Brain microvascular endothelial cell (primary cell): ENCODE data around the gene TRPV2.

Source experiments
- DNase-seq: peaks from one replicate; pipeline ENCODE4 v3.0.0-alpha.2; 2020
- H3K27ac ChIP-seq: fragments of 250-450 bp; sonication (Bioruptor Pico); 2 replicates; pipeline ENCODE4 v1.5.1; 2020; ENCODE audit warnings: mild to moderate bottlenecking, moderate library complexity
- H3K27me3 ChIP-seq: fragments of 250-450 bp; sonication (Bioruptor Pico); replicated peaks from 2 replicates; pipeline ENCODE4 v1.5.1; 2020; ENCODE audit warnings: mild to moderate bottlenecking
- H3K36me3 ChIP-seq: fragments of 250-450 bp; sonication (Bioruptor Pico); replicated peaks from 2 replicates; pipeline ENCODE4 v1.5.1; 2020; ENCODE audit warnings: mild to moderate bottlenecking
- H3K4me3 ChIP-seq: 2 replicates; pipeline ENCODE4 v1.5.1; 2011; ENCODE audit warnings: low read depth, mild to moderate bottlenecking, control low read depth, low read length, moderate library complexity
- in situ Hi-C: cut with HindIII; loops from 2 replicates; pipeline ENCODE4 v1.10.0; 2017; ENCODE audit warnings: low sequenced_read_pairs, low pct_ligation_motif_present
- TF ChIP-seq, protein P1 (sequence below): IDR thresholded peaks from 2 replicates; pipeline ENCODE4 v1.5.1; 2011; ENCODE audit warnings: low read depth, mild to moderate bottlenecking, moderate library complexity, low read length, control low read depth, inconsistent platforms; ENCODE audit errors: missing control alignments

The TRPV2 gene

GRCh38 chr17:16467044-16467443 is 51.7 kb downstream of the TRPV2 start:
- TF ChIP-seq, protein P1, sequence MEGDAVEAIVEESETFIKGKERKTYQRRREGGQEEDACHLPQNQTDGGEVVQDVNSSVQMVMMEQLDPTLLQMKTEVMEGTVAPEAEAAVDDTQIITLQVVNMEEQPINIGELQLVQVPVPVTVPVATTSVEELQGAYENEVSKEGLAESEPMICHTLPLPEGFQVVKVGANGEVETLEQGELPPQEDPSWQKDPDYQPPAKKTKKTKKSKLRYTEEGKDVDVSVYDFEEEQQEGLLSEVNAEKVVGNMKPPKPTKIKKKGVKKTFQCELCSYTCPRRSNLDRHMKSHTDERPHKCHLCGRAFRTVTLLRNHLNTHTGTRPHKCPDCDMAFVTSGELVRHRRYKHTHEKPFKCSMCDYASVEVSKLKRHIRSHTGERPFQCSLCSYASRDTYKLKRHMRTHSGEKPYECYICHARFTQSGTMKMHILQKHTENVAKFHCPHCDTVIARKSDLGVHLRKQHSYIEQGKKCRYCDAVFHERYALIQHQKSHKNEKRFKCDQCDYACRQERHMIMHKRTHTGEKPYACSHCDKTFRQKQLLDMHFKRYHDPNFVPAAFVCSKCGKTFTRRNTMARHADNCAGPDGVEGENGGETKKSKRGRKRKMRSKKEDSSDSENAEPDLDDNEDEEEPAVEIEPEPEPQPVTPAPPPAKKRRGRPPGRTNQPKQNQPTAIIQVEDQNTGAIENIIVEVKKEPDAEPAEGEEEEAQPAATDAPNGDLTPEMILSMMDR: no peak
- H3K4me3 ChIP-seq: no peak overlapping the region
- H3K27ac ChIP-seq: no peak overlapping the region
- H3K36me3 ChIP-seq: no peaks in the 10 kb centered on the region
- no peaks in the 10 kb centered on the region for H3K27me3 ChIP-seq
- in situ Hi-C loops: no loop called here
- no peak for DNase-seq

DNA sequence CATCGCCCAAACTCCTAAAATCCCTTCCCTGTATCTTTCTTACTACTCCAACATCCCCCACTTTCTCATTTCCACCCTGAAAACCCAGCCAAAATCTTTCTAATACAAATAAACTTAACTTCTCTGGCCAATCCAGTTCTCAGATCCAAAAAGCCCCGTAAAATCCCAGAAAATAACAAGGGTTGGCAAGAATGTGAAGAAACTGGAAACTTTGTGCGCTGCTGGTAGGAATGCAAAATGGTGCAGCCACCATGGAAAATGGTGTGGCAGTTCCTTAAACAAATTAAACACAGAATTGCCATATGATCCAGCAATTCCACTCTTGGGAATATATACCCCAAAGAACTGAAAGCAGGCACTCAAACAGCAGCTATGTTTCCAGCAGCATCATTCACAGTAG is 52.5 kb downstream of the TRPV2 start:
- Histone ChIP-seq H3K27ac (no peak overlapping the region), H3K4me3 (no peak overlapping the region), H3K27me3 (no peaks in the 10 kb centered on the region), H3K36me3 (no peaks in the 10 kb centered on the region)
- TF ChIP-seq, protein P1: no peak
- in situ Hi-C loops: no loop called here
- DNase-seq: no peak

- in situ Hi-C loops: no loop called here
- Histone ChIP-seq H3K36me3 (no peaks in the 10 kb centered on the region), H3K27ac (no peak overlapping the region), H3K4me3 (no peak overlapping the region), H3K27me3 (no peaks in the 10 kb centered on the region)
- TF ChIP-seq, protein P1: no peak
- no peak for DNase-seq
These were observed 53.1 kb downstream of the TRPV2 start for GRCh38 chr17:16468428-16468992.

DNA sequence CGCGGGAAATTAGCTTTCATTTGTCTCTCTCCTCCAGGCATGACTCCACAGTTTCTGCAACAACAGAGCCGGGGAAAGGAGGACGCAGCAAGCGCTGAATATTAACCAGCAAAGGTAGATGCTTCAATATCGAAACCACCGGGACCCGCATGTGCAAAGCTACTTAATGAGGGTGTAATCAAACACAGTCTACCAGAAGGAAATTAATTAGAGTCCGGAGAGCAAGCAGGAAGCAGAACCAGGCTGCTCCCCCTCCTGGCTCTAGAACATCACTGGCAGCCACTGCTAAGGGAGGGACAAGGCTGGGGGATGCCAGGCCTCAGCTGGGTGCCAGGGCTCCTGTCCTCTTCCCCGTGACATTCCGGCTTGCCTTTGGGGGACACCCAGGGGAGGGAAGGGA is 54.9 kb downstream of the TRPV2 start:
- H3K27me3 ChIP-seq: no peaks in the 10 kb centered on the region
- TF ChIP-seq, protein P1: peak; percentile 16
- in situ Hi-C loops: no loop called here
- no peak overlapping the region for H3K27ac ChIP-seq
- H3K4me3 ChIP-seq: no peak overlapping the region
- no peak for DNase-seq
- H3K36me3 ChIP-seq: no peaks in the 10 kb centered on the region

GRCh38 chr17:16471295-16471694 is 55.9 kb downstream of the TRPV2 start:
- DNase-seq: no peak
- in situ Hi-C loops: no loop called here
- no peaks in the 10 kb centered on the region for H3K36me3 ChIP-seq
- no peak overlapping the region for H3K4me3 ChIP-seq
- no peaks in the 10 kb centered on the region for H3K27me3 ChIP-seq
- no peak overlapping the region for H3K27ac ChIP-seq
- TF ChIP-seq, protein P1: no peak

- DNase-seq: no peak
- no peaks in the 10 kb centered on the region for H3K36me3 ChIP-seq
- no peak overlapping the region for H3K27ac ChIP-seq
- no peak overlapping the region for H3K4me3 ChIP-seq
- in situ Hi-C loops: no loop called here
- H3K27me3 ChIP-seq: no peaks in the 10 kb centered on the region
- TF ChIP-seq, protein P1: no peak
These were observed 57.2 kb downstream of the TRPV2 start for GRCh38 chr17:16472539-16472938.
